H1 (cell line): ENCODE measurements around the gene SLC26A9.

Experiments used
- EP300 ChIP-seq, 2 experiments: IDR thresholded peaks; 1 replicate in 1 of 2; 2 replicates in 1 of 2; pipeline ENCODE4 v1.6.1; 2011 to 2012; ENCODE audit warnings: low read depth in 2 of 2, low read length in 2 of 2, mild to moderate bottlenecking in 2 of 2, borderline replicate concordance in 1 of 2, inconsistent platforms in 1 of 2, moderate library complexity in 1 of 2
- GABPA ChIP-seq: IDR thresholded peaks from 2 replicates; pipeline ENCODE4 v1.6.1; 2011; ENCODE audit warnings: mild to moderate bottlenecking, low read length, moderate library complexity, borderline replicate concordance; ENCODE audit not compliant: insufficient read depth
- TF ChIP-seq, protein P1 (sequence below), 3 experiments: IDR thresholded peaks; 1 replicate in 2 of 3; 2 replicates in 1 of 3; pipeline versions ENCODE4 v1.5.1 to v1.6.1; 2011; ENCODE audit warnings: low read length in 3 of 3, mild to moderate bottlenecking in 3 of 3, inconsistent platforms in 2 of 3, low read depth in 1 of 3, moderate library complexity in 1 of 3; ENCODE audit not compliant: insufficient read depth in 1 of 3; ENCODE audit errors: control extremely low read depth in 1 of 3
- TF ChIP-seq, protein P2 (sequence below): IDR thresholded peaks from 2 replicates; pipeline ENCODE4 v1.6.1; 2011; ENCODE audit warnings: low read depth, mild to moderate bottlenecking, low read length; ENCODE audit not compliant: insufficient read depth

DNA sequence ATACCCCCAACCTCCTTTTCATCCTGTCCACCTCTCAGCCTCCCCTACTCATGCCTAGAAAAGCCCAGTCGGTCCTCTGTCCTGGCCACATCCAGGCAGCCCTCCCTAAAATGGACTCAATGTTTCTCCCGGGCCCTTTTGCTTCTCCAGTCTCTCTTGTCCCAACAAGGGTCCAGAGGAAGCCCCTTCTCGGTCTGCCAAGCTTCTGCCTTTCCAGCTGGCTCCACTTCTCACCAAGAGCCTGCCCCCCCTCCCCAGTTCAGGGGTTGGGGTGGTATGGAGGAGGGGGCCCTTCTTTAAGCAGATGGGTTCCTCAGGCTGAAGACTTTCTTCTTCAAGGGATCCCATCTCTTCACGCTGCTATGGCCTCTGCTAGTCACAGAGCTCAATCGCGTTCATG, 36.0 kb upstream of the SLC26A9 start:
- TF ChIP-seq GABPA, result no peak
- TF ChIP-seq, protein P1, sequence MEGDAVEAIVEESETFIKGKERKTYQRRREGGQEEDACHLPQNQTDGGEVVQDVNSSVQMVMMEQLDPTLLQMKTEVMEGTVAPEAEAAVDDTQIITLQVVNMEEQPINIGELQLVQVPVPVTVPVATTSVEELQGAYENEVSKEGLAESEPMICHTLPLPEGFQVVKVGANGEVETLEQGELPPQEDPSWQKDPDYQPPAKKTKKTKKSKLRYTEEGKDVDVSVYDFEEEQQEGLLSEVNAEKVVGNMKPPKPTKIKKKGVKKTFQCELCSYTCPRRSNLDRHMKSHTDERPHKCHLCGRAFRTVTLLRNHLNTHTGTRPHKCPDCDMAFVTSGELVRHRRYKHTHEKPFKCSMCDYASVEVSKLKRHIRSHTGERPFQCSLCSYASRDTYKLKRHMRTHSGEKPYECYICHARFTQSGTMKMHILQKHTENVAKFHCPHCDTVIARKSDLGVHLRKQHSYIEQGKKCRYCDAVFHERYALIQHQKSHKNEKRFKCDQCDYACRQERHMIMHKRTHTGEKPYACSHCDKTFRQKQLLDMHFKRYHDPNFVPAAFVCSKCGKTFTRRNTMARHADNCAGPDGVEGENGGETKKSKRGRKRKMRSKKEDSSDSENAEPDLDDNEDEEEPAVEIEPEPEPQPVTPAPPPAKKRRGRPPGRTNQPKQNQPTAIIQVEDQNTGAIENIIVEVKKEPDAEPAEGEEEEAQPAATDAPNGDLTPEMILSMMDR (IDR thresholded peaks at IDR 0.05; ENCODE audit: control extremely low read depth in 1 of 3, insufficient read depth in 1 of 3, low read depth in 1 of 3, low read length in 3 of 3), result no peak
- TF ChIP-seq, protein P2, sequence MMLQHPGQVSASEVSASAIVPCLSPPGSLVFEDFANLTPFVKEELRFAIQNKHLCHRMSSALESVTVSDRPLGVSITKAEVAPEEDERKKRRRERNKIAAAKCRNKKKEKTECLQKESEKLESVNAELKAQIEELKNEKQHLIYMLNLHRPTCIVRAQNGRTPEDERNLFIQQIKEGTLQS, result no peak
- no peak for TF ChIP-seq EP300 (IDR thresholded peaks at IDR 0.05; ENCODE audit: borderline replicate concordance in 1 of 2, low read depth in 2 of 2, low read length in 2 of 2)
